ENCODE results near the gene BPIFB3. TPM values are rescaled to one million over a fixed set of nuclear protein-coding genes. Genes with fewer than 3 reads are reported as not detected.

BPIFB3 gene
- total RNA-seq, 2 donors from 2014 or later: not detected

- Mint-ChIP-seq H3K9me3 (no peaks in the 10 kb centered on the region), H3K4me3 (no peak overlapping the region), H3K27ac (no peak overlapping the region), H3K36me3 (ENCODE audit: low read depth) (no peaks in the 10 kb centered on the region), H3K27me3 (ENCODE audit: insufficient read depth) (no peaks in the 10 kb centered on the region), H3K4me1 (peaks cover 2% of the 10 kb centered on the region)
- Histone ChIP-seq H3K4me3 (ENCODE audit: low read length) (no peak overlapping the region), H3K4me1 (ENCODE audit: control insufficient read depth, insufficient read depth, low read length) (no peaks in the 10 kb centered on the region), H3K9me3 (ENCODE audit: control insufficient read depth, low read length) (no peaks in the 10 kb centered on the region), H3K36me3 (ENCODE audit: control insufficient read depth, insufficient read depth, low read length) (no peaks in the 10 kb centered on the region), H3K27me3 (ENCODE audit: control insufficient read depth, insufficient read depth, low read length, poor library complexity, severe bottlenecking) (no peaks in the 10 kb centered on the region), H3K27ac (ENCODE audit: low read depth, low read length) (no peak overlapping the region), H3K9ac (ENCODE audit: extremely low read depth, low read length, poor library complexity, severe bottlenecking) (no peak overlapping the region)
- TF ChIP-seq CTCF (conservative IDR thresholded peaks at IDR 0.05): no peak
- WGBS, 2 experiments (ENCODE audit: insufficient coverage in 1 of 2, insufficient read length in 1 of 2): 80 to 95% methylated on average over 1 of the region's 1 CpG
- no peak for DNase-seq
Observed at GRCh38 chr20:33024243-33024560, 29.5 kb upstream of the BPIFB3 start.

- no peaks in the 10 kb centered on the region for H3K36me3 Mint-ChIP-seq (ENCODE audit: low read depth)
- H3K27me3 Mint-ChIP-seq (ENCODE audit: insufficient read depth): no peaks in the 10 kb centered on the region
- peaks cover 2% of the 10 kb centered on the region for H3K4me1 Mint-ChIP-seq
- no peak overlapping the region for H3K4me3 ChIP-seq (ENCODE audit: low read length)
- DNase-seq: no peak
- no peak for TF ChIP-seq CTCF (conservative IDR thresholded peaks at IDR 0.05)
- H3K4me3 Mint-ChIP-seq: no peak overlapping the region
- H3K9me3 ChIP-seq (ENCODE audit: control insufficient read depth, low read length): no peaks in the 10 kb centered on the region
- H3K27ac Mint-ChIP-seq: no peak overlapping the region
- no peaks in the 10 kb centered on the region for H3K9me3 Mint-ChIP-seq
- 78 to 92% methylated on average over 4 to 5 of the region's 5 CpGs for WGBS, 2 experiments (ENCODE audit: insufficient coverage in 1 of 2, insufficient read length in 1 of 2)
- H3K27ac ChIP-seq (ENCODE audit: low read depth, low read length): no peak overlapping the region
- H3K36me3 ChIP-seq (ENCODE audit: control insufficient read depth, insufficient read depth, low read length): no peaks in the 10 kb centered on the region
- H3K27me3 ChIP-seq (ENCODE audit: control insufficient read depth, insufficient read depth, low read length, poor library complexity, severe bottlenecking): no peaks in the 10 kb centered on the region
- H3K4me1 ChIP-seq (ENCODE audit: control insufficient read depth, insufficient read depth, low read length): no peaks in the 10 kb centered on the region
- no peak overlapping the region for H3K9ac ChIP-seq (ENCODE audit: extremely low read depth, low read length, poor library complexity, severe bottlenecking)
Observed at GRCh38 chr20:33024609-33025317, 28.9 kb upstream of the BPIFB3 start.

GRCh38 chr20:33025318-33025876, 28.3 kb upstream of the BPIFB3 start:
- no peak for DNase-seq
- no peaks in the 10 kb centered on the region for H3K9me3 ChIP-seq (ENCODE audit: control insufficient read depth, low read length)
- no peak overlapping the region for H3K9ac ChIP-seq (ENCODE audit: extremely low read depth, low read length, poor library complexity, severe bottlenecking)
- H3K27me3 ChIP-seq (ENCODE audit: control insufficient read depth, insufficient read depth, low read length, poor library complexity, severe bottlenecking): no peaks in the 10 kb centered on the region
- H3K4me3 Mint-ChIP-seq: no peak overlapping the region
- H3K27ac ChIP-seq (ENCODE audit: low read depth, low read length): no peak overlapping the region
- WGBS, 2 experiments (ENCODE audit: insufficient coverage in 1 of 2, insufficient read length in 1 of 2): 66 to 84% methylated on average over 4 to 9 of the region's 9 CpGs
- H3K4me1 ChIP-seq (ENCODE audit: control insufficient read depth, insufficient read depth, low read length): no peaks in the 10 kb centered on the region
- no peaks in the 10 kb centered on the region for H3K36me3 Mint-ChIP-seq (ENCODE audit: low read depth)
- peaks cover 2% of the 10 kb centered on the region for H3K4me1 Mint-ChIP-seq
- no peak overlapping the region for H3K4me3 ChIP-seq (ENCODE audit: low read length)
- H3K9me3 Mint-ChIP-seq: no peaks in the 10 kb centered on the region
- H3K36me3 ChIP-seq (ENCODE audit: control insufficient read depth, insufficient read depth, low read length): no peaks in the 10 kb centered on the region
- no peak for TF ChIP-seq CTCF (conservative IDR thresholded peaks at IDR 0.05)
- no peak overlapping the region for H3K27ac Mint-ChIP-seq
- no peaks in the 10 kb centered on the region for H3K27me3 Mint-ChIP-seq (ENCODE audit: insufficient read depth)

Data from endodermal cell (in vitro differentiated cells).